Measurements from ENCODE around the gene RAB21. TPM values are rescaled to one million over a fixed set of nuclear protein-coding genes. Genes with fewer than 3 reads are reported as not detected.

The RAB21 gene
- total RNA-seq, 1 donor from 2014 or later = 9.9 TPM

DNA sequence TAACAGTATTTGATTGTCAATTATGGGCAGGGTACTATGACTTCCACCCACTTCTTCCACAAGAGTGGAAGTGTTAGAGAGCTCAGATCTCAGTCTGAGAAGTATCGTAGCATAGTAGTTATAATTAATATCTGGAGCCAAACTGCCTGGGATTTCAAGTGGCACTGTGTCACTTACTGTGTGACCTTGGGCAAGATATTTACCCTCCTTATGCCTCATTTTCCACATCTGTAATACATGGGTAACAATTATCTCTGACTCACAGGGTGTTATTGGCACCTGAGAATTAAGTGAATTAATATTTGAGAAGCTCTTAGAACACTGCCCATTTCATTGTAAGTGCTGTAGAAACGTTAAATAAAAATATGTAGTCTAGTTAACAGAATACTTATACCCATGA, 11.5 kb downstream of the RAB21 start:
- Histone ChIP-seq H3K9ac (ENCODE audit: low read depth in 1 of 3, low read length in 3 of 3) (no peak overlapping the region), H3K9me3 (ENCODE audit: control insufficient read depth in 3 of 3, low read length in 3 of 3) (no peaks in the 10 kb centered on the region), H3K4me1 (ENCODE audit: control insufficient read depth in 3 of 3, insufficient read depth in 3 of 3, low read length in 3 of 3) (peaks cover 9 to 15% (median 10%) of the 10 kb centered on the region in 3 donors), H3K36me3 (ENCODE audit: control insufficient read depth in 3 of 3, insufficient read depth in 3 of 3, low read length in 3 of 3) (peaks cover 0 to 3% (median 0%) of the 10 kb centered on the region in 3 donors), H3K27me3 (ENCODE audit: control insufficient read depth in 3 of 3, insufficient read depth in 3 of 3, low read length in 3 of 3) (no peaks in the 10 kb centered on the region), H3K27ac (ENCODE audit: low read depth, low read length) (no peak overlapping the region), H3K4me3 (ENCODE audit: low read length in 3 of 3) (no peak overlapping the region)

- Histone ChIP-seq H3K4me1 (ENCODE audit: control insufficient read depth in 3 of 3, insufficient read depth in 3 of 3, low read length in 3 of 3) (peaks cover 9 to 15% (median 10%) of the 10 kb centered on the region in 3 donors), H3K4me3 (ENCODE audit: low read length in 3 of 3) (no peak overlapping the region)
These were observed 12.5 kb downstream of the RAB21 start for GRCh38 chr12:71767183-71767582.

DNA sequence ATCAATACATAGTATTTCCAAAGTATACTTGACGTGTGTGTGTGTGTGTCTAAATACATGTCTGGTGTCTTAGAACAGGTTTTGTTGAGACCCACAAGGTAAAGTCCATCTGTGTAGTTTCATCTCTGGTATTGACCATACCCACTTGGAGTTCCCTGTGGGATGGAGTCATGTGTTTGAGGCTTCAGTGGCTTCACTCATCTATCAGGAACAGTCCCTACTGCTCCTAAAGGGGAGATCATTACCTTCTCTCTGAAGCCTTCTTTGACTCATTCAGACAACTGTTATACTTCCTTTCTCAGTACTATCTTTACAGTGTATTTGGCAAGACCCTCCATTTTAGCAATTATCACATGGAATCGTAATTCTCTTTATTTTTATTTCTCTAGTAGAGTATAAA, 14.2 kb downstream of the RAB21 start:
- peaks cover 5 to 10% (median 9%) of the 10 kb centered on the region in 3 donors for H3K4me1 ChIP-seq (ENCODE audit: control insufficient read depth in 3 of 3, insufficient read depth in 3 of 3, low read length in 3 of 3)
- H3K27ac ChIP-seq (ENCODE audit: low read depth, low read length) = no peak overlapping the region

More at GRCh38 chr12:71767183-71767582, 12.5 kb downstream of the RAB21 start:
- Histone ChIP-seq H3K36me3 (ENCODE audit: control insufficient read depth in 3 of 3, insufficient read depth in 3 of 3, low read length in 3 of 3) (peaks cover 0 to 9% (median 0%) of the 10 kb centered on the region in 3 donors), H3K9ac (ENCODE audit: low read depth in 1 of 3, low read length in 3 of 3) (no peak overlapping the region), H3K27ac (ENCODE audit: low read depth, low read length) (no peak overlapping the region), H3K9me3 (ENCODE audit: control insufficient read depth in 3 of 3, low read length in 3 of 3) (no peaks in the 10 kb centered on the region), H3K27me3 (ENCODE audit: control insufficient read depth in 3 of 3, insufficient read depth in 3 of 3, low read length in 3 of 3) (no peaks in the 10 kb centered on the region)

DNA sequence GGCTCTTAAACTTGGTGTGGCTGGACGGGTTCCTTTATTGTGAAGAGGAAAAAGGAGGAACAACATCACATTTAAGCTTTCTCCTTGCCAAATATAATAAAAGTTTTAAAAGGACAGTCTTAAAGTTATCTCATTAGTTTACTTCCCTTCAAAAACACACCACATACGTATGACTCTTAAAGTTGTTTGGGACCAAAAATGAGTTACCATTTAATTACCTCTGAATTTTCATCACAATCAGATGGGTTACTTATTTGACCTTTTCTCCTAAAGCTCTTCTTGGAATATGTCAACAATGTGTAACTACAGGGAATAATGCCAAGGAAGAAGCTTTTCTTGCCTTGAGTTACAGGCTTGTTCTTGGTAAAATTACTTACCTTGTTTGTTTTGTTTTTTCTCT, 16.4 kb downstream of the RAB21 start:
- H3K27me3 ChIP-seq (ENCODE audit: control insufficient read depth in 3 of 3, insufficient read depth in 3 of 3, low read length in 3 of 3) = no peaks in the 10 kb centered on the region

More for the DNA sequence above, 14.2 kb downstream of the RAB21 start:
- Histone ChIP-seq H3K9ac (ENCODE audit: low read depth in 1 of 3, low read length in 3 of 3) (no peak overlapping the region), H3K4me3 (ENCODE audit: low read length in 3 of 3) (no peak overlapping the region), H3K27me3 (ENCODE audit: control insufficient read depth in 3 of 3, insufficient read depth in 3 of 3, low read length in 3 of 3) (no peaks in the 10 kb centered on the region), H3K9me3 (ENCODE audit: control insufficient read depth in 3 of 3, low read length in 3 of 3) (no peaks in the 10 kb centered on the region), H3K36me3 (ENCODE audit: control insufficient read depth in 3 of 3, insufficient read depth in 3 of 3, low read length in 3 of 3) (peaks cover 3 to 13% (median 3%) of the 10 kb centered on the region in 3 donors)

DNA sequence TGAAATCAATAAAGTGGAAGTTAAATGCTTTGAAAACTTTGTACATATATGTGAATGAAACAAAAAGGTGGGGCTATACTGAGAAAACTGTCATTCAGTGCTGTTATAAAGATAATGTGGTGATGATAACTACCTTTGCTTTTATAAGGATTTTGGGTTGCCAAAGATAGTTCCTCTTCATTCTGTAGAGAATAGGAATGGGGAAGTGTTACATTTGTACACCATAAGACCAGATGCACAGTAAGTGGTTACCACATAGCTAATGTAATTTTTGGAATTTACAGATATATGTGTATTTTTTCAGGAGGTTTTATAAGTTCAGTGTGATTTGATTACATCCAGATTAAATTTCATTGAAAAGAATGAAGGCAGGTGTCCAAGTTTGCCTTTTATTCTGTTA, 18.1 kb downstream of the RAB21 start:
- Histone ChIP-seq H3K36me3 (ENCODE audit: control insufficient read depth in 3 of 3, insufficient read depth in 3 of 3, low read length in 3 of 3) (peaks cover 3 to 20% (median 3%) of the 10 kb centered on the region in 3 donors), H3K4me3 (ENCODE audit: low read length in 3 of 3) (no peak overlapping the region), H3K27me3 (ENCODE audit: control insufficient read depth in 3 of 3, insufficient read depth in 3 of 3, low read length in 3 of 3) (no peaks in the 10 kb centered on the region), H3K27ac (ENCODE audit: low read depth, low read length) (no peak overlapping the region), H3K4me1 (ENCODE audit: control insufficient read depth in 3 of 3, insufficient read depth in 3 of 3, low read length in 3 of 3) (peaks cover 3 to 8% (median 5%) of the 10 kb centered on the region in 3 donors), H3K9me3 (ENCODE audit: control insufficient read depth in 3 of 3, low read length in 3 of 3) (no peaks in the 10 kb centered on the region), H3K9ac (ENCODE audit: low read depth in 1 of 3, low read length in 3 of 3) (no peak overlapping the region)

More for the DNA sequence above, 16.4 kb downstream of the RAB21 start:
- no peaks in the 10 kb centered on the region for H3K9me3 ChIP-seq (ENCODE audit: control insufficient read depth in 3 of 3, low read length in 3 of 3)
- no peak overlapping the region for H3K4me3 ChIP-seq (ENCODE audit: low read length in 3 of 3)
- H3K27ac ChIP-seq (ENCODE audit: low read depth, low read length) = no peak overlapping the region
- no peak overlapping the region for H3K9ac ChIP-seq (ENCODE audit: low read depth in 1 of 3, low read length in 3 of 3)
- H3K4me1 ChIP-seq (ENCODE audit: control insufficient read depth in 3 of 3, insufficient read depth in 3 of 3, low read length in 3 of 3) = peaks cover 5 to 9% (median 8%) of the 10 kb centered on the region in 3 donors
- peaks cover 3 to 20% (median 3%) of the 10 kb centered on the region in 3 donors for H3K36me3 ChIP-seq (ENCODE audit: control insufficient read depth in 3 of 3, insufficient read depth in 3 of 3, low read length in 3 of 3)

DNA sequence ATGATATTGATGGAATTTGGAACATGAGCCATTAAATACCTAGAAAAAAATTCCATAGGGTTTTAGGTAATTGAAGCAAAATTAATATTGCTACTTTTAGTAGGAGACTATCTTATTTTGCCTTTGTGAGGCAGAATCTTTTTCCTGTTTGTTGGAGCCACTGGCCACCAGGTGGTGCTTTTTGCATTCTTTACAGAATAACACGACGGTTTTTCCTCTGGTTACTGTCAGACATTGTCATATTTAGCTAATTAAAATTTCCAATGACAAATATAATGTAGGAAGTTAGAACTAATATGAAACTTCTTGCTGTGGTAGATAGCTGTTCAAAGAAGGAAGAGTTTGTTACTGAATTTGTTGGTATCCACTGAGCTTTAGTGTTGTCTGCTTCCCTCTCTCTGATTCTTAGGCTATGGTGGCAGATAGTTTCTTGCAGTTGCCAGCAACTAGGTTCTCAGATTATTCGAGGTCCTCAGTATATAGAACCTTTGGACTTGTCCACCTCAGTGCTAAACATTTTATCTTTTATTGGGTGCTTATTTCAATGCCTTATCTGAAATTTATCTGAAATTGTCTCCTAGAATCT, 25.7 kb downstream of the RAB21 start:
- H3K27me3 ChIP-seq (ENCODE audit: control insufficient read depth in 3 of 3, insufficient read depth in 3 of 3, low read length in 3 of 3) = no peaks in the 10 kb centered on the region
- no peak overlapping the region for H3K9ac ChIP-seq (ENCODE audit: low read depth in 1 of 3, low read length in 3 of 3)
- no peaks in the 10 kb centered on the region for H3K4me1 ChIP-seq (ENCODE audit: control insufficient read depth in 3 of 3, insufficient read depth in 3 of 3, low read length in 3 of 3)
- H3K36me3 ChIP-seq (ENCODE audit: control insufficient read depth in 3 of 3, insufficient read depth in 3 of 3, low read length in 3 of 3) = peaks cover 3 to 24% (median 22%) of the 10 kb centered on the region in 3 donors
- H3K9me3 ChIP-seq (ENCODE audit: control insufficient read depth in 3 of 3, low read length in 3 of 3) = no peaks in the 10 kb centered on the region
- no peak overlapping the region for H3K4me3 ChIP-seq (ENCODE audit: low read length in 3 of 3)
- H3K27ac ChIP-seq (ENCODE audit: low read depth, low read length) = no peak overlapping the region

DNA sequence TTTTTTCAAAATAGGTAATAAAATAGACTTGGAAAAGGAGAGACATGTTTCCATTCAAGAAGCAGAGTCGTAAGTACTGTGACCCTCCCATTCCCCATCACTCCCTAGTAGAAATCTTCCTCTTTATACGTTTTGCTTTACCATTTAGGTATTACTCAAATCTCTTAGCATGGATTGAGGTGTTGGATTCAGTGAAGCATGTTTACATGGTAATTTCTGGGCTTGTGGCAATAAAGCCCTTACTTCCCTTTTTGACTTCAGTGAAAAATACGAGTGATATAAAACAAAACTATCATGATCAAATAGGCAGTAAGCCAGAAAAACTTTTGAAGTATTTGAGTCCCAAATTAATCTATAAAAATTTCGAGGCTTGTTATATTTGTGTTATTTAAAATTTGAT, 27.4 kb downstream of the RAB21 start:
- no peak overlapping the region for H3K4me3 ChIP-seq (ENCODE audit: low read length in 3 of 3)
- no peak overlapping the region for H3K27ac ChIP-seq (ENCODE audit: low read depth, low read length)
- no peaks in the 10 kb centered on the region for H3K9me3 ChIP-seq (ENCODE audit: control insufficient read depth in 3 of 3, low read length in 3 of 3)
- H3K9ac ChIP-seq (ENCODE audit: low read depth in 1 of 3, low read length in 3 of 3) = no peak overlapping the region
- H3K27me3 ChIP-seq (ENCODE audit: control insufficient read depth in 3 of 3, insufficient read depth in 3 of 3, low read length in 3 of 3) = no peaks in the 10 kb centered on the region
- H3K36me3 ChIP-seq (ENCODE audit: control insufficient read depth in 3 of 3, insufficient read depth in 3 of 3, low read length in 3 of 3) = peaks cover 5 to 35% (median 32%) of the 10 kb centered on the region in 3 donors
- H3K4me1 ChIP-seq (ENCODE audit: control insufficient read depth in 3 of 3, insufficient read depth in 3 of 3, low read length in 3 of 3) = no peaks in the 10 kb centered on the region

GRCh38 chr12:71786829-71787228, 32.2 kb downstream of the RAB21 start:
- Histone ChIP-seq H3K27ac (ENCODE audit: low read depth, low read length) (no peak overlapping the region), H3K27me3 (ENCODE audit: control insufficient read depth in 3 of 3, insufficient read depth in 3 of 3, low read length in 3 of 3) (no peaks in the 10 kb centered on the region), H3K4me1 (ENCODE audit: control insufficient read depth in 3 of 3, insufficient read depth in 3 of 3, low read length in 3 of 3) (no peaks in the 10 kb centered on the region), H3K9ac (ENCODE audit: low read depth in 1 of 3, low read length in 3 of 3) (no peak overlapping the region), H3K4me3 (ENCODE audit: low read length in 3 of 3) (no peak overlapping the region), H3K9me3 (ENCODE audit: control insufficient read depth in 3 of 3, low read length in 3 of 3) (no peaks in the 10 kb centered on the region), H3K36me3 (ENCODE audit: control insufficient read depth in 3 of 3, insufficient read depth in 3 of 3, low read length in 3 of 3) (peaks cover 5 to 32% (median 28%) of the 10 kb centered on the region in 3 donors)

- Histone ChIP-seq H3K4me1 (ENCODE audit: control insufficient read depth in 3 of 3, insufficient read depth in 3 of 3, low read length in 3 of 3) (no peaks in the 10 kb centered on the region), H3K27ac (ENCODE audit: low read depth, low read length) (no peak overlapping the region), H3K27me3 (ENCODE audit: control insufficient read depth in 3 of 3, insufficient read depth in 3 of 3, low read length in 3 of 3) (no peaks in the 10 kb centered on the region), H3K4me3 (ENCODE audit: low read length in 3 of 3) (no peak overlapping the region), H3K9ac (ENCODE audit: low read depth in 1 of 3, low read length in 3 of 3) (no peak overlapping the region), H3K9me3 (ENCODE audit: control insufficient read depth in 3 of 3, low read length in 3 of 3) (no peaks in the 10 kb centered on the region), H3K36me3 (ENCODE audit: control insufficient read depth in 3 of 3, insufficient read depth in 3 of 3, low read length in 3 of 3) (peaks cover 5 to 25% (median 25%) of the 10 kb centered on the region in 3 donors)
These were observed 32.9 kb downstream of the RAB21 start for GRCh38 chr12:71787580-71787979.

DNA sequence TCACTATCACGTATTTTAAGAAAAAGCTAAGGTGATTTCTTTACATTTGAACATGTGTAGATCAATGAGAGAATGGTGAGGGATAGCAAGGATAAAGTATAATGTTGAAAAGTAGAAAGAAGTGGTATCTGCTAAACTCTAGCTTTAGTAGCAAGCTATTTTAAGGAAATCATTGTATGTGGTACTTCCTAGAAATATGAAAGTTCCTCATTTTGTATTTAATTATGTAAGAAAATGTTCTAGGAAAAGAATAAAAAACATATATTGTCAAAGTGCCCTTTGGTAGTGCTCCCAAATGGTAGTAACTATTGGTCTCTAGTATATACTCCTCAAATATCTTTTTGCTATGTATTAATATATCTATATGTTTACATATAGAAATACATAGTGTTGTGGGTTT, 35.7 kb downstream of the RAB21 start:
- Histone ChIP-seq H3K9me3 (ENCODE audit: control insufficient read depth in 3 of 3, low read length in 3 of 3) (no peaks in the 10 kb centered on the region), H3K27ac (ENCODE audit: low read depth, low read length) (no peak overlapping the region), H3K27me3 (ENCODE audit: control insufficient read depth in 3 of 3, insufficient read depth in 3 of 3, low read length in 3 of 3) (no peaks in the 10 kb centered on the region), H3K36me3 (ENCODE audit: control insufficient read depth in 3 of 3, insufficient read depth in 3 of 3, low read length in 3 of 3) (peaks cover 2 to 15% (median 14%) of the 10 kb centered on the region in 3 donors), H3K4me1 (ENCODE audit: control insufficient read depth in 3 of 3, insufficient read depth in 3 of 3, low read length in 3 of 3) (no peaks in the 10 kb centered on the region), H3K4me3 (ENCODE audit: low read length in 3 of 3) (no peak overlapping the region), H3K9ac (ENCODE audit: low read depth in 1 of 3, low read length in 3 of 3) (no peak overlapping the region)
